HPDE6-E6E7 (cell line): Measurements from ENCODE around the gene HELQ.
"Not testable (repeated sequence)": the region's sequence is repeated elsewhere in the genome, so short reads cannot be mapped to it uniquely, and the experiment has no call there.

Experiments used
- DNase-seq: peaks from one replicate; pipeline ENCODE4 v3.0.0; 2011; ENCODE audit warnings: missing footprints; ENCODE audit errors: extremely low spot score

Gene HELQ

DNA sequence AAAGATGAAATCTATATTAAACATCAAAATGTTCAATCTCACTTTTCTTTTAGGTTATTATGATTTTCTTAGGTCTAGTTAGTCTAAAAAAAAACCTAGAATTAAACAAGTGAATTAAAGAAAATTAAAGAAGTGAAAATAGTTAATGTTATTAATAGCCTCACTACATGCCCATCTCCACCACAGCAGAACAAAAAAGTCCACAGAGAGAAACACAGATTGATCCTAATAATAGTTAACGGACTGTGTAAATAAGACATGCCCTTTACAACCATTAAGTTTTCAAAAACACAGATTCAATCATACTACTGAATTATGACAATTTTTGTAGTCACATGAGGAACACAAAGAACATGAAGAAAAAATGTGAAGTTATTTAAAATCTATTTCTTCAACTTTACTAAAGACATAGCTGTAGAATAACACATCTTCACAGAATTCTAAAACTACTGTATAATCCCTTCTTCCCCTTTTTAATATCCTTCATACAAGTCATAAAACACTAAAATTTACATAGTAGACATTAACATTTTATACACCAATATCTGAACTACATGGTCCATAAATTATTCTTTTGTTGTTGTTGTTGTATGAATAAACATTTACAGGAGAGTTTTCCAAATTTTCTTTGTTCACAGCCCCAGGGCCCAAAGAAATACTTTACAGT lies 15.3 kb downstream of the HELQ start:
- DNase-seq = no peak

DNA sequence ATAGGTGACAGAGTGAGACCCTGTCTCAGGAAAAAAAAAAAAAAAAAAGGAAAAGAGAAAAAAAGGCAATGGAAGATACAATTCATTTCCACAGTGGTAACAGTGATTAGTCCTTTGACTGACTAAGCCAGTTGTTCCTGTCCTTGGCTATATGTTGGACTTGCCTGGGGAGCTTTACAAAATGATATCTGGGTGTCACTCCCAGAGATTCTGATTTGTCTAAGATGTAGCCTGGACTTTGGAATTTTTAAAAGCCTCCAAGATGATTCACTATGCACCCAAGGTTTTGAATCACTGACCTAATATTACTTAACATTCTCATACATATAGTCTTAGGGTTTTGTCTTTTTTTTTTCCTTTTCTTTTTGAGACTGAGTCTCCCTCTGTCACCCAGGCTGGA lies 16.9 kb downstream of the HELQ start:
- DNase-seq = no peak

GRCh38 chr4:83436680-83437079 lies 18.9 kb downstream of the HELQ start:
- DNase-seq = no peak

DNA sequence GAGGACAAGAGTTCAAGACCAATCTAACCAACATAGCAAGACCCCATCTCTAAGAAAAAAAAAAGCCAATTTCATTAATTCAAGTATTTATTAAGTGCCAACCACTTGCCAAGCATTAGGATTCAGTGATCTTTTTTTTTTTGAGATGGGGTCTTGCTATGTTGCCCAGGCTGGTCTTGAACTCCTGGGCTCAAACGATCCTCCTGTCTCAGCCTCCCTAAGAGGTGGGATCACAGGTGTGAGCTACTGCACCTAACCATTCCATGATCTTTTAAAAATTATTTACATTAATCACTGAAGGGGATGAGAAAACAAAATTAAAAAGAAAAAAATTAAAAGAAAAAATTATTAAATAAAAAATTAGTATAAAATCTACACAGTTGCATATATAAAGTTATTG lies 24.4 kb downstream of the HELQ start:
- no peak for DNase-seq

GRCh38 chr4:83418211-83418610 lies 37.4 kb downstream of the HELQ start:
- no peak for DNase-seq

GRCh38 chr4:83417566-83417965 lies 38.1 kb downstream of the HELQ start:
- no peak for DNase-seq

- no peak for DNase-seq
Measured at GRCh38 chr4:83413676-83414075, 41.9 kb downstream of the HELQ start.

- DNase-seq = no peak
Measured at GRCh38 chr4:83408908-83409307, 46.7 kb downstream of the HELQ start.

DNA sequence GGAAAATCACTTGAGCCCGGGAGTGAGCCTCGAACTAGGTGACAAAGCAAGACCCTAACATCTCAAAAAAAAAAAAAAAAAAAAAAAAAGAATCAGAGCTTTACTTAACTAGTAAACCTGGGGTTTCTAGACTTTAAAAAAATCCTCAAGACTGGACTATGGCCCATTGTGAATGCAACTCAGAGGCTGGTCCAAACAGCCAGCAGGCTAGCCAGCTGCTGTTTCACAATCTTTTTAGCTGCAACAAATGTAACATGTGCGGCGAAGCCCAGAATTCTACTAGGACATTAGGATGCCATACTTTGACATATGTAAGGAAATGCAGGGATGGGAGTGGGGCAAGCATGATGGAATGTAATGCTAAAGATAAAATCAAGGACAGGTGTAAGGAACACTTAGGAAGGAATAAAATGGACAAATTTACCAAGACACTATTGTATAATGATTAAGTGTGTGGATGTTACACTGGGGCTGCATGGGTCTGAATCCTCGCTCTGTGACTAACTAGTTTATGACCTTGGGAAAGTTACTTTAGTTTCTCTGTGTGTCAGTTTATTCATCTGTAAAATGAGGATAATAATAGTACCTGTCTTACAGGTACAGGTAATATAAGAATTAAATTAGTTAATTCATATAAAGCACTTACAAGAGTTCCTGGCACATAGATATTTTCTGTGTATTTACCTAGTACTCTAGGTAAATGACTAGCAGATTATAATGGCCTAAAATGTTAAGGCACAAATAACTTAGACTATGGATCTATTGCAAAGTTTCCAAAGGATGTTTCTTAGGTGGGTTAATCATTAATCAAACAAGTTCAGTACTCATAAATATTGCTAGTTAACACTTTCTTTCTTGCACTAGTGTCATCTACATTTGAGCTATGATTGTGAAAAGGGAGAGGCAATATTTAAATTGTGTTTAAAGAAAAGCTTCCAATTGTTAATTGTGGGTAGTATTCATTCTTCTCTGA lies 49.5 kb downstream of the HELQ start:
- DNase-seq = no peak

DNA sequence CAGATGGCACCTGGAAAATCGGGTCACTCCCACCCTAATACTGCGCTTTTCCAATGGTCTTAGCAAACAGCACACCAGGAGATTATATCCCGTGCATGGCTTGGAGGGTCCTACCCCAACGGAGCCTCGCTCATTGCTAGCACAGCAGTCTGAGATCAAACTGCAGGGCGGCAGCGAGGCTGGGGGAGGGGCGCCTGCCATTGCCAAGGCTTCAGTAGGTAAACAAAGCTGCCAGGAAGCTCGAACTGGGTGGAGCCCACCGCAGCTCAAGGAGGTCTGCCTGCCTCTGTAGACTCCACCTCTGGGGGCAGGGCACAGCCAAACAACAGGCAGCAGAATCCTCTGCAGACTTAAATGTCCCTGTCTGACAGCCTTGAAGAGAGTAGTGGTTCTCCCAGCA lies 57.5 kb downstream of the HELQ start:
- DNase-seq = not testable (repeated sequence)

DNA sequence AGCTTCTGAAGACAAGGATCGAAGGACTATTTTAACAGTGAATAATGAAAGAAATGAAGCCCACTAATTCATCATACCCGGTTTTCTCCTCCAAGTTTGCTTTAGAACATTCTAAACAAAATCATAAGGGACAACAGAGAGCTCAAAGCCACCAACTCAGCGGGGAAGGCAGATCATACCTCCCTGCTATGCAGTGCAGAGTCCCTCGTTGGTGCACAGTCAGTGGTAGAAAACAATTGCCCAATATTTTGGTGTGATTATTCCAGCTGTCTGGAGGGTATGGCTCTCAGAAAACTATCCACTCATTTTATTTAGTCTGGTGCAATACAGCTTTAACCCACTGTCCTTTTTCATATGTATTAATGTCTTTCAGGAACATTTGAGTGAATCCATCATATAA lies 61.7 kb downstream of the HELQ start:
- DNase-seq = no peak

GRCh38 chr4:83392562-83392961 lies 63.1 kb downstream of the HELQ start:
- DNase-seq = no peak

DNA sequence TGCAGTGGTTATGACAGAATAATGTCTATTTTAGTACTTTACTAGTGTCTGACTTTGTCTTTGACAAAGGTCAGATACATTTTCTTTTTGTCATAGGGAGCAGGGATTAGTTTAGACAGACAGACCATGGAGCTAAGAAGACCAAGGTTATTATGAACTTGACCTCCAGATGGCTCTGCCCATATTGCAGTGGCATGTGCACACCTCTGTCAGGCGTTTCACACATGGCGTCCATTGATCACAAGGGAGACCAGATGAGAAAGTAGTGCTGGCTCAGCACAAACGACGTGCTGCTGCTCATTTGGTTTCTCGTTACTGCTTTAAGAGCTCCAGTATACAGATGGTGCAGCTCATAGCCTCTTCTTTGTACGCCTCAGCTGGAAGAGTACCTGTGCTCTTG lies 64.7 kb downstream of the HELQ start:
- no peak for DNase-seq

GRCh38 chr4:83389756-83390505 lies 65.7 kb downstream of the HELQ start:
- DNase-seq = no peak

- DNase-seq = no peak
Measured at GRCh38 chr4:83389037-83389720, 66.4 kb downstream of the HELQ start.

- no peak for DNase-seq
Measured at GRCh38 chr4:83388313-83388676, 67.3 kb downstream of the HELQ start.

DNA sequence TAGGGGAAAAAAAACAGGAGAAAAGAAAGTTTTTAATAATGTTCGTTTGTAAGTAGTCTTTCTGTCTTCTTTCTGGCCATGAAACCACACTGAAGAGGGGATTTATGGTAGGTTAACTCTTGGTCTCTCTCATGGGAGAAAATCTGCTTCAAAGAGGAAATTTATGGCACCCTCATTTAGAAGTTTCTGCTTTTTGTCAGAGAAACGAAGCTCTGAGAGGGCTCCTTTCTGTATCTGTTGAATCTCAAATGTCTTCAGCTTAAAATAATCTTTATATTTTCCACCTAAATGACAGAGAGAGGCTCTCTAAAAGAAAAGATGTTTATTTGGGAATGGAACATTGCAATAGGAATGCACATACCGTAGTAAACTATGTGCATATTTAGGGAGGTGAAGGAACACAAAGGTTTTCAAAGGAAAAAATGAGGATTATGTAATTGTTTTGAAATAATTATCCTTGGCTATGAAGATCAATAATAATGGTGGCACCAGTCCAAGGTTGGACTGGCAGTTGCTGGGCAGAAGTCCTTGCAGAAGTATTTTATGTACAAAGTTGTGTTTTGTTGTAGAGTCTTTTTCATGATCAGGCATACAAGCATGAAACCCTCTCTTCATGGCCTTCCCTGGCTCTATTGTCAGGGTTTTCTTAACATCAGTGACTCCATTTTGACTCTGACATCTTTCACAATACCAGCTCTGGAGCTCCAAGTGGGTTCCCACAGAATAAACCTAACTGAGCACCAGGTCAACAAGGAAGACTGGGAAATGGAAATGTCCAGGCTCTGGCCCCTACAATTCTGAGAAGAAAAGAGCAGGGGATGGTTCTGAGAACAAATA lies 67.9 kb downstream of the HELQ start:
- no peak for DNase-seq

- no peak for DNase-seq
Measured at GRCh38 chr4:83387012-83387411, 68.6 kb downstream of the HELQ start.

- no peak for DNase-seq
Measured at GRCh38 chr4:83382850-83383249, 72.8 kb downstream of the HELQ start.

- no peak for DNase-seq
Measured at GRCh38 chr4:83381173-83381572, 74.5 kb downstream of the HELQ start.

DNA sequence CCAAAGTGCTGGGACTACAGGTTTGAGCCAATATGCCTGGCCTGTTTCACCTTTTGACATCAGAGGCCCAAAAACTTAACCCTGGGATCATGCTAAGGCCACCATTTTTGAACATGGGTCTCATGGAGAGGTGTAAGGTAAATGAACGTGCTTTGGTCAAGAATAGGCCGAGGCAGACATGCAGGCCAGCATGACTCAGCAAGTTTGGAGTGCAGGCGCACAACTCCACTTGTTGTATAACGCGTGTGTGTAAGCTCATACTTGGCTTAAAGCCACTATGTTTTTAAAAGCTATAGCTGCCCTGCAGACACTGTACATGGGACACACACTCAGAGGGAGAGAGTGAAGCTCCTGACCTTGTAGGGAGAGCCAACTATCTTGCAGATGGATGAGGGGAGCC lies 77.2 kb downstream of the HELQ start:
- no peak for DNase-seq
